Kidney capillary endothelial cell (primary cell): ENCODE measurements around the gene ECT2.
"Not testable (repeated sequence)": the region's sequence is repeated elsewhere in the genome, so short reads cannot be mapped to it uniquely, and the experiment has no call there.

Experiments
- DNase-seq: peaks from one replicate; pipeline ENCODE4 v3.0.0-alpha.2; 2018; ENCODE audit warnings: low spot score

ECT2 gene

DNA sequence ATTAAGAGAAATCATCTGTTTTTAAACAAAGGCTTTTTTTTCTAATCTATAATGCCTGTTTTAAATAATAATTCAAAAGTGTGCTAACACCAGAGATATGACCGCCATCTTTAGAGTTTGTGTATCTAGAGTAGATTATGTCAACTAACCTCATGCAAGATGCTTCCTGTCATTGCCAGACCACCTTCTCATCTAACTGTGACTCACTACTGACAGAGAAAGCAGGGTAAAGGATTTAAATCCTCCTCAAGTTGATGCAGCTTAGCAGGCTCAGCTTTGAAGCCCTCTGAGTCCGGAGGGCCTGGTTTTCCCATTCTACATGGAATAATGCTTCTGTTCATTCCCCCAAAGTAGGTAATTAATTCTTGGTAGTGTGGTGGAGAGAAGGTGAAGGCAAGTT, 108.5 kb downstream of the ECT2 start:
- peak; percentile 81 for DNase-seq

- DNase-seq, result not testable (repeated sequence)
These were observed 116.3 kb downstream of the ECT2 start for GRCh38 chr3:172866726-172867350.

- DNase-seq, result no peak
These were observed 118.2 kb downstream of the ECT2 start for GRCh38 chr3:172868582-172869200.

- DNase-seq, result no peak
These were observed 118.8 kb downstream of the ECT2 start for GRCh38 chr3:172869368-172869771.

DNA sequence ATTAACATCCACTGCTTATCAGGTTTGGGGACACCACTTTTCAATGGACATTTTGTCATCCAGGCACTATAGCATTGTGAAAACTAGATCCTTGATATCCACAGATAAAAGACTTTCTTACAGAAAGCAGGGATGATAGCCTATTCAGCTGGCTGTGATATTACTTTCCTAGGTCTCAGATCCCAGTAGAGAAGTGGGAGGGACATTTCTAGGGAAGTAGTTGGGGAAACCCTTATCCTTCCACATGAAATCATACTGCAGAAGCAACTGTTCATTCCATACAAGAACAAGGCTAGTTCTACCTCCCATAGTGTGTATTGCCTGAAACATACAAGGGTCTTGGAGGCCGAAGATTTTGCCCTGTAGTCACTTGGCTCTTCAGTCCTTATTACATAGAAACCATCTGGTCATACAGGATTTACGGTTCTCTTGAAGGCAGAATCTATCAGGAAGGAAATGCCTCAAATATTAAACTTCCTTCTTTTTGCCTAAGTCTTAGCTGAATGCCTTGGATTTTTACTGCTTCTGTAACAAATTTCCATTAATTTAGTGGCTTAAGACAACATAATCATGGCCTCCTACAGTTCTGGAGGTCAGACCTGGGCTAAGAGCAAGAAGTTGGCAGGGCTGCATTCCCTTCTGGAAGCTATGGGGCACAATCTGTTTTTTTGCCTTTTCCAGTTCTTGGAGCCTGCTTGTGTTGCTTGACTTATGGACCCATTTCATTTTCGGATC, 119.4 kb downstream of the ECT2 start:
- DNase-seq, result no peak
